Measurements from ENCODE around the gene HSD17B8.

The HSD17B8 gene

DNA sequence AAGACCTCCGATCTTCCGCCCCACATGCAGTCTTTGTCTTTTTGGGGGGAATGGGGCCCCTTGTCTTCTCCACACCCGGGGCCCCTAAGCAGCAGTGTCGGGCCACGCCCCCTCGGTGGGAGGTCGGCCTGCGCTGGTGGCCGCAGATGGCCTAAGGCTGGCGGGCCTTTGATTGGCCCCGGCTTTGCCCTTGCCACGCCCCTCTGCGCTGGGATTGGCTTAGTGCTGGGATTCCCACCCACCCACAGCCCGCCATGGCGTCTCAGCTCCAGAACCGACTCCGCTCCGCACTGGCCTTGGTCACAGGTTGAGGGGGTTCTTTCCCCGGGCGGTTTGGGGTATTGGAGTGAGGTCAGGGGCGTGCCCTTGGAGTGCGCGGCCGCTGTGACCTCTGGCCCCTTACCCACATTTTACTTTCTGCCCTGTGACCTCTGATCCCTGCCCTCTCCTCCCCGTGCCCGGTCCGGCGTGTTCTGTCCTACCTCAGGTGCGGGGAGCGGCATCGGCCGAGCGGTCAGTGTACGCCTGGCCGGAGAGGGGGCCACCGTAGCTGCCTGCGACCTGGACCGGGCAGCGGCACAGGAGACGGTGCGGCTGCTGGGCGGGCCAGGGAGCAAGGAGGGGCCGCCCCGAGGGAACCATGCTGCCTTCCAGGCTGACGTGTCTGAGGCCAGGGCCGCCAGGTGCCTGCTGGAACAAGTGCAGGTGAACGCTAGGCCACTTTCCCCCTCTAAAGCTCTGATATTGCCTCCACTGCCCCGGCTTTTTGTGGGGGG, at the start of gene HSD17B8:
TSS of gene HSD17B8 (plus strand) at position 241 of the 776 bp plus-strand sequence. CDS start at position 255, 14 bp downstream.
- DNase-seq (ENCODE audit: low read depth in 2 of 2, low spot score in 1 of 2) = peak; percentile 80 to 86

DNA sequence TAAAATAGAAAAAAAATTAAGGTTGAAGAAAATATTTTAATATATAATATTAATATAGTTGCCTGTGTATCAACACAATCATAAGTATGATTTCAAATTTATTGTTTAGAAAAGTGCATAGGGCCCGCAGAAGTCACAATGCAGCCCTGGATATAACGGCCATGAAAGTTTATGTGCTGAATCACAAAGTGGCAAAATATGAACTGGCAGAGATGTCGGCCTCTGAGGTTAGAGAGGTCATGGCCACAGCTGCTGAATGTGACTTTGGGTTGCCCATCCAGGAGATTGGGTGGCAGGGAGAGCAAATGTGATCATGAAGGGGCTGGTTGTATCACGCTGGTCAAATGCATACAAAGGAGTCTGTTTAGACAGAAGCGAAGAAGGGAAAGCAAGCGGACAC, 47.9 kb upstream of the HSD17B8 start:
- no peak for DNase-seq (ENCODE audit: low read depth in 2 of 2, low spot score in 1 of 2)

DNA sequence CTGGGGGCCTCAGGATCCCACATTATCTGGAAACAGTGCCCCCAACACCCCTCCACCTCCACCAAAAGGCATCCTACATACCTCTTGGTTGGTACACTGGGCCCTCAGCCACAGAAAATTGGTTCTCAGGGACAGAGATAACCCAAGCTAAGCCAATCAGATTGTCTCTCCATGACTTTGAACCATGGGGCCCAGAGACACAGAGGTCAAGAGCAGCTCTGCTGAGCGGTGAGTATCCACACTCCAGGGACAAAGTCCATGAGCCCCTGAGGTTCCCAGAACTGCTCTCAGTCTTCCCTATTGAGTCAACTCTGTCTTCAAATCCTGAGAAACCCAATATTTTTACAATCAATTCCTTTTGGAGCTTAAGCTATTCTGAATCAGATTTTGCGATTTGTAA, 47.5 kb upstream of the HSD17B8 start:
- DNase-seq (ENCODE audit: low read depth in 2 of 2, low spot score in 1 of 2) = no peak

DNA sequence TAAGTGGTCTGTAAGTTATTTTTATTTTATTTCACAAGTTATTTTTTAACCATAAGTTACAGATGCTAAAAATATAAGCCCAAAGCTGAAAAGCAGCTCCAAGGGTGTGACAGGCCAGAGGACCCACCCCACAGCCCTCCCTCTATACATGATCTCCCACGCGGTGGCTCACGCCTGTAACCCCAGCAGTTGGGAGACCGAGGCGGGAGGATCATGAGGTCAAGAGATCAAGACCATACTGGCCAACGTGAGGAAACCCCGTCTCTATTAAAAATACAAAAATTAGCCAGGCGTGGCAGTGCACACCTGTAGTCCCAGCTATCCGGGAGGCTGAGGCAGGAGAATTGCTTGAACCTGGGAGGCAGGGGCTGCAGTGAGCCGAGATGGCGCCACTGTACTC, 44.4 kb upstream of the HSD17B8 start:
- no peak for DNase-seq (ENCODE audit: low read depth in 2 of 2, low spot score in 1 of 2)

DNA sequence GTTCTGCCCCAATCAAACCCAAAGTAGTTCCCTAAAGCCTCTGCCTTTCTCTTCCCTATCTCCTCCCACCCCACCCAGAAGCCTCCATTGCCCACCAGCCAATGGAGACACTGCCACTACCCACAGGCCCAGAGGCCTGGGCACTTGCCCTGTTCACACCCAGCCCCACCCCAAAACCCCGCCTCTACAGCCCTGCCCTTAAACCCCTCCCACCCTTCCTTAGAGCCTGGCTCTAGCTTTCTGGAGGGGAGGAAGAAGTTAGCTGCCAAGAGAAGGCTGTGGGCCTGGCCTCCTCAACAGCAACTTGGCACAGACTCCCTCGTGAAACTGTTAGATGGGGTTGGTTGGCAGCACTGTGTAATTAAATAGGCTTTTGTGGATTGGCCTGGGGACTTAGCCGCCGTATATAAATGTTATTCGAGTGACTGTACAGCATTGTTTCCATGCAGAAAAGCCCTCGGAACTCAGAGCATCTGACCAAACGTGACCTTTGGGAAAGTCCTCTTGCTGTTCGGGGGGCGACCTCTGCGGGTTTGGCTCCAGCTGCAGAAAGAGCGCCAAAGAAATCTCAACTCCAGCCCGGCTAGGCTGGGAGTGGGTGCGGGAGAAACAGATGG, 43.6 kb upstream of the HSD17B8 start:
- DNase-seq (ENCODE audit: low read depth in 2 of 2, low spot score in 1 of 2) = no peak

DNA sequence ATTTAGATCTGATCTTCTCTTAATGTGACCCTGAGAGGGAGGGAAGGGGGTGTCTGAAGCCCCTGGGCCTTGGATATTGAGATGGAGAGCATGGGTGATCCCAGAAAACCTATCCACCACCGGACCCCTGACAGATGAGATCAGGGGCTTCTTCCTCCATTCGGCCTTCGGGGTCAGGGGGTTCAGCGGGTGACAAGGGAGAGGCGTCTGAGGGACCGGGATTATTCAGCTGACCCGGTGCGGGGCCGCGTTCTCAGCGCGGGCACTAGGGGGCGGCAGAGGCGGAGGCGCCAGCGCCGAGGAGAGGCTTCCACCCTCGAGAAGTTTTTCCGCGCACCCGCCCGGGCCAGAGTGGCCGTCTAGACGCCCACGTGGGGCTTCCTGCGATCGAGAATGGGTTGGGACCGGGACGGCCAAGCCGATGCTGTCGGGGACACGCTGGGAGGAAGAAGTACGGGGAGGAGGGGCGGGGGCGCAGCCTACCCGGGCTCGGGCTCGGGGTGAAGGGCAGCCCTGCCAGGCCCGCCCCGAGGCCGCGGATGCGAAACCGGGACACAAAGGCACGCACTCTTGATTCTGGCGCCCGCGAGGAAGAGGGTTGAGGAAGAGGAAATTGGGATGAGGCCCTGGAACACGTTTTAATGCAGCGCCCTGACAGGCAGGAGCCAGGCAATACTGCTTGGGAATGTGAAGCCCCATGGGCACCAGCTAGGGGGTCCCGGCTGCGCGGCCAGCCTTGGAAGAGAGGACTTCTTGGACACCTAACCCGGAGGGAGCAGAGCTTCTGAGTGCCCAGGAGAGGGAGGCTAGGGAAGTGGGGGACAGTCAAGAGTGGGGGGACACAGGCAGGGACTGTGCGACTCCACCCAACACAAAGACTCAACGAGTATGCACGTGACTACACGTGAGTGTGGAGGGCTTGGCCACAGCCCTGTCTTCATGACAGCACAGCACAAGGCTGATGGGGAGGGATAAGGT, 42.8 kb upstream of the HSD17B8 start:
- peak; percentile 64 to 65 for DNase-seq (ENCODE audit: low read depth in 2 of 2, low spot score in 1 of 2)

DNA sequence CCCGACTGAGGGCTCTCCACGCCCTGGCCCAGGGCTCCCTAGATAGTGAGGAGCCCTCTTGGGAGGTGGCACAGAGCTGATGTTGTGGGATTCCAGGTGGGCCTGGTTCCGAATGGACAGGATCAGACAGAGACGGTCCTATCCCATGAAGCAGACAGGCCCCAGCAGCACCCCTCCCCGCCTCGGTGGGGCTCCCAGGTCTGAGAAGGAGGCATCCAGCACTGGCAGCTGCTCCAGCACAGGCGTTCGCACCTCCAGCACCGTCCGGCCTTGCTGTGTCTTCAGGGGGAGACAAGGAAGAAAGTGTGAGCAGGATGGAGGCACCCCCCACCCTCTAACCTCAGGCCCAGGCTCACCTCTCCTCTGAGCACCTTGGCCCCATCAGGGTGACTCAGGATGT, 40.9 kb upstream of the HSD17B8 start:
- DNase-seq (ENCODE audit: low read depth in 2 of 2, low spot score in 1 of 2) = no peak

DNA sequence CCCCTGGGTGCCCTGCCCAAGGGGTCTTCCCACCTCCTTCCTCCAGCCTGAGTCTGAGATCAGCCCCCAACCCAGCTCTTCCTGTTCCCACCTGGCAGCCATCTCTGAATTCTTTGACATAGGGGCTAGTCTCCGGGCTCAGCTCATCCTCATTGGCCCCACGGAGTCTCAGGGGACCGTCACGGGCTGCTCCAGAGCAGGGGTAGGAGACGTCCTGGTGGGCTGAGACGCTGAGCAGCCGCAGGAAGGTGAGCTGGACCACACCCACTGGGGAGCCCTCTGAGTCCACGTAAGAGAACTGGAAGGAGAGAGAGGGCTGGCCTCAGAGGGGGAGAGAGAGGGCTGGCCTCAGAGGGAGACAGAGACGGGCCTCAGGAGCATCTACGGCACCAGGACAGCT, 40.3 kb upstream of the HSD17B8 start:
- no peak for DNase-seq (ENCODE audit: low read depth in 2 of 2, low spot score in 1 of 2)

DNA sequence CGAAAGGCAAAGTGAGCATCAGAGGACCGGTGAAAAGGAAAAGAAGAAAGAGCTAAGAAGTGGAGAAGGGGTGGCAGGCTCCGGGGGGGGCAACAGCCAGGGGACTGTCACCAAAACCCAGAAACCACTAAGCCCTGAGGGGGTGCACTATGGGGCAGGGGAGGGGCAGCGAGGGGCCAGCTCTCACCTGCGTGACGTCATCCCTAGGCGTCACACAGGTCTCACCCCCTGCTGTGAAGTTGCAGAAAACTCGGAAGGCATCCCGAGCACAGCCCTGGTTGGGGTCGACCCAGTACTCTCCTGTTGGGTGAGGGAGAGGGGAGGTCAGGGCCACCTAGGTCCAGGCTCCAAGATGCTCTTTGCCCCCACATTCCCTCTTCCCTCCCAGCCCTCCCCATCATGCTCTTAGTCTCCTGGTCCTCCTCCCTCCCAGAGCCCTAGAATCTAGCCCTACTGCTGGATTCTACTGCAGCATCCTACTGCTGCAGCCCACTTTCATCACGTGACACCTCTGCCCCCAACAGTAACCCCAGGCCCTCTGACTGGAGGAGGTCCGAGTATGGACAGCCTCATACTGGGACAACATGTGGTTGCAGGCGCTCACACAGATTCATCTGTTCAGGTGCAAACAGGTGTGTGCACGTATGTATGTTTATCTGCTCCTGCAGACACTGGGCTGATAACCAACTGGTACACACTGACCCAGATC, 39.6 kb upstream of the HSD17B8 start:
- DNase-seq (ENCODE audit: low read depth in 2 of 2, low spot score in 1 of 2) = no peak

DNA sequence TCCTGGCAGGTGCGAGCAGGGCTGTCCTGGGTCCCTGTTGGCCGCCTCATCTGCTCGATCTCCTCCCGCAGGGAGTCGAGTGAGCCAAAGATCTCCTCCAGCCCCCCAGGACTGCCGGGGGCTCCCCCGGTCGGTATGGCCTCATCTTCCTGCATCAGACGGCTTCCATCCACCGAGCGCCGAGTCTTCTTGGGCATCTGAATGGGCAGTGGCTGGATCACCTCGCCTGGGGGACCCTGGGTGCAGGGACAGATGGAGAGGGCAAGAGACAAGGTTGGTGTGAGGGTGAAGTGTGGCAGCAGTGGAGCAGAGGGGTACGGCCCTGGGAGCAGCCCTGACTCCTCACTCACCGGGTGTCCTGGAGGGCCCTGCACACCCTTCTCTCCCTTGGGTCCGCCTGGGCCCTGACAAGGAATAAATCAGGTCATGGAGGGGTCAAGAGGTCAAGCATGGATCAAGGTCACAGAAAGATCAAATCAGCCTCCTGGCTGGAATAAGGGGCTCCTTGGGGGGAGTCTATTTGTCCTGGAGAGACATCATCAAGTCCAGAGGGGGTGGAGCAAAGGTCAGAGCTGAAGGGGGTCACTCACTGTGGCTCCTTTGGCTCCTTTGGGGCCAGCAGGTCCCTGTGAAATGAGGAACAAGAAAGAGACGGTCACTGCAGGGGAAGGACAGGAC, 38.7 kb upstream of the HSD17B8 start:
- DNase-seq (ENCODE audit: low read depth in 2 of 2, low spot score in 1 of 2) = no peak

DNA sequence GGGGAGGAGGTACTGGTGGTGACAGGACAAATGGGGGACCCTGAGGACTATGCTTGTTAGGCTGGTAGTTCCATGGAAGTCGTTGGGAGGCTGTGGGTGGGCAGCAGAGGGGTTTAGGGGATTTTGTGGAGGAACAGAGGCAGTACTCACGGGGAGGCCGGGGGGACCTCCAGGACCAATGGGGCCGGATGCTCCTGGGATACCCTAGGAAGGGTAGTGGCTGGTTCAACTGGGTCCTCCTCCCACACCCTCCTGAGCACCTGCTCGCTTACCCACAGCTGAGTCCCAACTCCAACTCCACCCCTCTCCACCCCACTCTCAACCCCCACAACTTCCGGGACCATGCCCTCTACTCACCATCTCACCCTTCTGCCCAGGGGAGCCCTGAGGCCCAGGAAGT, 38.1 kb upstream of the HSD17B8 start:
- no peak for DNase-seq (ENCODE audit: low read depth in 2 of 2, low spot score in 1 of 2)

DNA sequence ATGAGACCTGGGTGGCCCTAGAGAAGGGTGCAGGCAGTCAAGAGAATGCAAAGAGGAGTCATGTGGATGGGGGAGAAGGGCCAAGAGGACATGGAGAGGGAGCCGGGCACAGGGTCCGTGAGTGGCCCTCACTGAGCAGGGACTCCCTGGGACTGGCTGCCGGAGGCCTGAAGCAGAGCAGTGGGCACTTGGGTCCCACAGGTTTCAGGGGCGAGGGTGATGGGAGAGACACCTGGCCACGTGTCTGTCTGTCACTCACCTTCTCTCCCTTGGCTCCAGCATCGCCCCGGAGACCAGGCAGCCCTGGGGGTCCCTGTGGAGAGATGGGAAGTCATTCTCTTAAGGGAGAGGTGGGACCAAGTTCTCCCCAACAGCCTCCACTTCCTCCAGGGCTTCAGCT, 37.6 kb upstream of the HSD17B8 start:
- DNase-seq (ENCODE audit: low read depth in 2 of 2, low spot score in 1 of 2) = no peak

DNA sequence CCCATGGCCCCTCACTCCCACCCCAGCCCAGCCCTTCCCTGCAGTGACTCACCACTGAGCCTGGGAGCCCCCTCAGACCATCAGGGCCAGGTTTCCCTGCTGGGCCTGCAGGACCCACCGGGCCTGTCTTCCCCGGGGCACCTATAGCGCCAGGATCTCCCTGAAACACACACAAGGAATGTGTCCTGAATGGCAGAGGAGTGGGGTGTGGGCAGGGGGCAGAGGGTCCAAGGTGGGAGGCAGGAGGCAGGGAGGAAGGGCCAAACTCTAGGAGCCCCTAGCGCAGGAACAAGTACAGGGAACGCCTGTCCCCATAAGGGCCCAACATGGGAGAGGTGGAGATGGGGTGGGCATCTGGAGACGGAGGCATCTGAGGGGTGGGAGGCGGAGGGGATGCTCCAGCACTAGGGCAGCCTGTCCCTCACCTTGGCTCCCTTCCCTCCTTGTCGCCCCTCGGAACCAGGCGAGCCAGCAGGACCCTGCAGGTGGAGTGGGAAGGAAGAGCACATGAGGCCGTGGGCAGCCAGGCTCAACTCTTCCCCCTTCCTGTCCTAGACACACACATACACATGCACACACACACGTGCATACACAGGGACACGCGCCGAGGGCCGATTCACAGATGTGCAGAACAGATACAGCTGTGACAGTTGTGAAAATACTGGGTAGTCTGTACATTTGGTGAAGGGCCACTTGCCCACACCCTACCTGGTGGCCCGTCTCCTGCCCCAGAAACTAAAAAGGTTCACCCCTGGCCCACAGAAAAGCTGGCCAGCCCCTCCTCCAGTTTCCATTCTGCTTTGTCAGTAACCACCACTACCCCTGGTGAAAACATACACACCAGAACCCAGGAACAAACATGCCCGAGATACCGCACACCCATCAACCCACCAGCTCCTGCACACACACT, 36.8 kb upstream of the HSD17B8 start:
- no peak for DNase-seq (ENCODE audit: low read depth in 2 of 2, low spot score in 1 of 2)

DNA sequence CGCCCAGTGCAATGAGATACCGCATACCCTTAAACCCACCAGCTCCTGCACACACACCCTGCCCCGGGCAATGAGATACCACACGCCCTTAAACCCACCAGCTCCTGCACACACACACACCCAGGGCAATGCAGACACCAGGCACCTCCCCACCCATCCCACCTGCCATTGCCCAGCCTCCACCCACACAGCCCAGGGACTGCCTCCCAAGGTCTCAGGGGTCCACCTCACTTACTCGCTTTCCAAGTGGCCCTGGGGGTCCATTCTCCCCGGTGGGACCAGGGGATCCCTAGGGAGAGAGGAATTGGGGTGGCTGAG, 36.2 kb upstream of the HSD17B8 start:
- DNase-seq (ENCODE audit: low read depth in 2 of 2, low spot score in 1 of 2) = no peak

DNA sequence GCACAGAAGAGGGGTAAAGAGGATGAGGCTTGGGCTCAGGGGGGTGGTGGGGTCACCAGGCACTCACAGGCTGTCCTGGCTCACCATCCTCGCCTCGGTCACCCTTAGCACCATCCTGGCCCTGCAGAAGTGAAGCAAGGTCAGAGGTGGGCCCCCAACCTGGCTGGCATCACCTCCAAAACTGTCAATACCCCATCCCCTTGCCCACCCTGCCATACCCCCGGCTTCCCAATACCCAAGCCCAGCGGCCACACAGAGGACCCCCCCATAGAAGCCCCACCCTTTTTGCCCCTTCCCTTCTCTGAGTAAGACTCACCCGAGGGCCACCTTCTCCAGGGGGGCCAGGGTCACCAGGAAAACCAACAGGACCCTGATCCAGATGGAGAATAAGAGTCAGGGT, 35.8 kb upstream of the HSD17B8 start:
- no peak for DNase-seq (ENCODE audit: low read depth in 2 of 2, low spot score in 1 of 2)

DNA sequence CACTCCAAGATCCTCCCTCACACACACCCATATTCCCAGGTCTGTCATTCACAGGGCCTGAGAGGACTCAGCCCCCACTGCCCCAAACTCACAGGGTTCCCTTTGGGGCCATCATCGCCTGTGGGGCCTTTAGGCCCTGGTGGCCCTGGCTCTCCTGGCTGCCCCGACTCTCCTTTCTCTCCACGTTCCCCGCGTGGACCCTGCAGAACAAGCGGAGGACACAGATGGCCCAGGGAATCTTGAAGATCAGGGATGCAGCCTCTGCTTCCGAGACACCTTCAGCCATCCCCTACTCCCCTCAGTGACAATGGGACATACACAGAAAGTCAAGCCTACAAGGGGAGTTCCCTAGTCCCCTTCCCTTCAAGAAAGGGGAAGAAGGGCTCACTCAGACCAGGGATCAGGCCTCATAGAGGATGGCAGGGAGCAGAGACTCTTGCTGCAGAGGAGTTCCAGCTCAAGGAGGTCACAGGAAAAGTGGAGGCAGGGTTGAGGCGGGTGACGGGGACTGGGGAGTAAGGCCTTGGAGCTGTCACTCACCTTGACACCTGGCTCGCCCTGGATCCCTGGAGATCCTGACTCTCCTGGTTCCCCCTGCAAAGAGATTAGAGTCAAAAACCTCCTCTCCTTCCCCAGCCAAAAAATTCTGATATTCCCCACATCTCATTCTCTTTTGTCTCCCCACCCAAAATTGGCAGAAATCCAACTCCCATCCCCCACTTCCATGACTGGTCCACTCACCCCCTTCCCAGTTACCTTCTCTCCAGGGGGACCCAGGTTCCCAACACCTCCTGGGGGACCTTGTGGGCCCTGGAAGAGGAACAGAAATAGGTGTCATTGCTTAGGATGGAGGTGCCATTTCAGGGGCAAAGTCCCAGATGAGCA, 34.9 kb upstream of the HSD17B8 start:
- no peak for DNase-seq (ENCODE audit: low read depth in 2 of 2, low spot score in 1 of 2)

DNA sequence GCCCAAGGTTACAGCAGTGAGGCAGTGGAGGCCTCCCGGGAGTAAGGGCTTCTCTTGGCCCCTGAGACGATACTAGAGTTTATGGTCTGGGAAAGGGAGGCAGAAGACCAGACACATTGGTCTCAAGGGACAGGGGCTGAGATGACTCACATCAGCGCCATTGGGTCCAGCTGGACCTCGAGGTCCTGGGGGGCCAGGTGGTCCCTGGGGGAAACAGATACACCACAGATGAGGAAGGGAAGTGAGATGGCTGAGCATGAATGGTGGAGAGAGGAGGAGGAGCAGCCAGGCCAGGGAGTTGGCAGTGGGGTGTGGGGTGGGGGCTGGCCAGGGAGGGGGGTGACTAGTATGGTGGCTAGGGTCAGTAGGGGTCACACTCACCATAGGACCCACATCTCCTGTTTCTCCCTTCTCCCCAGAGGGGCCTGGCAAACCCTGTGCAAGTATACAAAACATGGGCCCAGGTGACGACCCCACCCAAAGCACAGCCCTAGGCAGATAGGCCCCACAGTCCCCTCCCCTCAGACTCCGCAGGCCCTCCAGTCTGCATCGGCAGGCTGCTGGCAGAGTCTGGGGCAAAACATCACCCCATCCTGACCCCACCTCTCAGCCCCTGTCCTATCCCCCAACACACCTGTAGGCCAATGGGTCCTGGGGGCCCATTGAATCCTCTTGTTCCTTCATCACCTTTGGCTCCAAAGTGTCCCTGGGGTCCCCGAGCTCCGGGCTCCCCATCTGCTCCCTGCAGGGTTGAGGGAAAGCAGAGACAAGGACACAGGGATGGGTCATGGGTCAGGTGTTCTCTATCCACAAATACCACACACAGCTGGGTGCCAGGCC, 34.1 kb upstream of the HSD17B8 start:
- DNase-seq (ENCODE audit: low read depth in 2 of 2, low spot score in 1 of 2) = no peak
